ENCODE results near the gene INTS13. TPM values are rescaled to one million over a fixed set of nuclear protein-coding genes. Genes with fewer than 3 reads are reported as not detected.

The INTS13 gene
- total and polyA plus RNA-seq, 2 donors (not counting 1 experiment from before 2014, with no cell fraction given) = 29.2 to 33.0 TPM

- Histone ChIP-seq H4K20me1 (ENCODE audit: control insufficient read depth, extremely low read depth, insufficient read depth, low read length) (no peaks in the 10 kb centered on the region), H3K27ac (ENCODE audit: insufficient read depth, low read length) (no peak overlapping the region), H2AFZ (ENCODE audit: low read length) (no peak overlapping the region), H3K36me3 (ENCODE audit: control insufficient read depth, insufficient read depth, low read length) (no peaks in the 10 kb centered on the region), H3K79me2 (ENCODE audit: control insufficient read depth, insufficient read depth, low read length) (no peaks in the 10 kb centered on the region), H3K27me3 (ENCODE audit: control insufficient read depth, insufficient read depth, low read length) (no peaks in the 10 kb centered on the region), H3K4me1 (ENCODE audit: control insufficient read depth, extremely low read depth, insufficient read depth, low read length) (no peaks in the 10 kb centered on the region), H3K9ac (ENCODE audit: insufficient read depth, low read length) (no peak overlapping the region), H3K9me3 (ENCODE audit: control insufficient read depth, insufficient read depth, low read depth, low read length) (no peaks in the 10 kb centered on the region), H3K4me3 (replicated peaks in 1 of 4; ENCODE audit: control extremely low read depth in 1 of 4, insufficient read depth in 1 of 4, low read depth in 3 of 4, low read length in 4 of 4) (no peak overlapping the region), H3K4me2 (ENCODE audit: extremely low read depth, insufficient read depth, low read length) (peak overlapping the region; percentile 21)
- TF ChIP-seq EZH2 (IDR thresholded peaks at IDR 0.05; ENCODE audit: low read length, missing control alignments) = no peak
- peak; percentile 89 to 97 for TF ChIP-seq CTCF (conservative IDR thresholded peaks at IDR 0.05 in 1 of 2, IDR thresholded peaks at IDR 0.05 in 1 of 2; ENCODE audit: low read depth in 1 of 2, low read length in 2 of 2)
- DNase-seq (ENCODE audit: low read depth in 2 of 2) = peak; percentile 62 to 81
These were observed 52.8 kb downstream of the INTS13 start for GRCh38 chr12:26884765-26885576.

GRCh38 chr12:26880625-26881024 lies 57.2 kb downstream of the INTS13 start:
- H3K27ac ChIP-seq (ENCODE audit: insufficient read depth, low read length) = no peak overlapping the region
- no peaks in the 10 kb centered on the region for H3K4me1 ChIP-seq (ENCODE audit: control insufficient read depth, extremely low read depth, insufficient read depth, low read length)
- TF ChIP-seq EZH2 (IDR thresholded peaks at IDR 0.05; ENCODE audit: low read length, missing control alignments) = no peak
- TF ChIP-seq CTCF (conservative IDR thresholded peaks at IDR 0.05 in 1 of 2, IDR thresholded peaks at IDR 0.05 in 1 of 2; ENCODE audit: low read depth in 1 of 2, low read length in 2 of 2) = no peak
- H3K36me3 ChIP-seq (ENCODE audit: control insufficient read depth, insufficient read depth, low read length) = no peaks in the 10 kb centered on the region
- H4K20me1 ChIP-seq (ENCODE audit: control insufficient read depth, extremely low read depth, insufficient read depth, low read length) = no peaks in the 10 kb centered on the region
- no peaks in the 10 kb centered on the region for H3K27me3 ChIP-seq (ENCODE audit: control insufficient read depth, insufficient read depth, low read length)
- no peaks in the 10 kb centered on the region for H3K79me2 ChIP-seq (ENCODE audit: control insufficient read depth, insufficient read depth, low read length)
- H3K9ac ChIP-seq (ENCODE audit: insufficient read depth, low read length) = no peak overlapping the region
- H3K4me2 ChIP-seq (ENCODE audit: extremely low read depth, insufficient read depth, low read length) = no peak overlapping the region
- H3K9me3 ChIP-seq (ENCODE audit: control insufficient read depth, insufficient read depth, low read depth, low read length) = no peaks in the 10 kb centered on the region
- no peak overlapping the region for H2AFZ ChIP-seq (ENCODE audit: low read length)
- no peak for DNase-seq (ENCODE audit: low read depth in 2 of 2)
- no peak overlapping the region for H3K4me3 ChIP-seq (replicated peaks in 1 of 4; ENCODE audit: control extremely low read depth in 1 of 4, insufficient read depth in 1 of 4, low read depth in 3 of 4, low read length in 4 of 4)

- TF ChIP-seq CTCF (conservative IDR thresholded peaks at IDR 0.05 in 1 of 2, IDR thresholded peaks at IDR 0.05 in 1 of 2; ENCODE audit: low read depth in 1 of 2, low read length in 2 of 2) (no peak), EZH2 (IDR thresholded peaks at IDR 0.05; ENCODE audit: low read length, missing control alignments) (no peak)
- no peaks in the 10 kb centered on the region for H3K4me1 ChIP-seq (ENCODE audit: control insufficient read depth, extremely low read depth, insufficient read depth, low read length)
- H3K9me3 ChIP-seq (ENCODE audit: control insufficient read depth, insufficient read depth, low read depth, low read length) = no peaks in the 10 kb centered on the region
- no peak overlapping the region for H3K4me3 ChIP-seq (replicated peaks in 1 of 4; ENCODE audit: control extremely low read depth in 1 of 4, insufficient read depth in 1 of 4, low read depth in 3 of 4, low read length in 4 of 4)
- no peak overlapping the region for H2AFZ ChIP-seq (ENCODE audit: low read length)
- H3K27ac ChIP-seq (ENCODE audit: insufficient read depth, low read length) = no peak overlapping the region
- no peaks in the 10 kb centered on the region for H3K27me3 ChIP-seq (ENCODE audit: control insufficient read depth, insufficient read depth, low read length)
- H3K36me3 ChIP-seq (ENCODE audit: control insufficient read depth, insufficient read depth, low read length) = no peaks in the 10 kb centered on the region
- DNase-seq (ENCODE audit: low read depth in 2 of 2) = peak in 1 of 2 donors; percentile 25
- H3K4me2 ChIP-seq (ENCODE audit: extremely low read depth, insufficient read depth, low read length) = no peak overlapping the region
- H4K20me1 ChIP-seq (ENCODE audit: control insufficient read depth, extremely low read depth, insufficient read depth, low read length) = no peaks in the 10 kb centered on the region
- H3K79me2 ChIP-seq (ENCODE audit: control insufficient read depth, insufficient read depth, low read length) = no peaks in the 10 kb centered on the region
- H3K9ac ChIP-seq (ENCODE audit: insufficient read depth, low read length) = no peak overlapping the region
These were observed 59.1 kb downstream of the INTS13 start for GRCh38 chr12:26878661-26879119.
